Keratinocyte (primary cell): Measurements from ENCODE around the gene PRSS1. TPM values are rescaled to one million over a fixed set of nuclear protein-coding genes. Genes with fewer than 3 reads are reported as not detected.

Experiments
- DNase-seq: peaks from one replicate; pipeline ENCODE4 v3.0.0-alpha.2; 2011; ENCODE audit warnings: low read depth, missing footprints, low spot score
- FAIRE-seq: peaks from 2 replicates; lab custom pipeline; 2011; peaks lifted over from hg19 to GRCh38; lab: Jason Lieb, UNC
- H2AFZ ChIP-seq: 2 replicates; pipeline ENCODE4 v1.6.0; 2012; ENCODE audit warnings: low read length, control low read depth, inconsistent platforms; ENCODE audit not compliant: control insufficient read depth
- H3K27ac ChIP-seq: 2 replicates; pipeline ENCODE4 v1.5.1; 2011; ENCODE audit warnings: low read length; ENCODE audit not compliant: control insufficient read depth, insufficient read depth
- H3K27me3 ChIP-seq: 3 replicates; pipeline ENCODE4 v1.6.0; 2011; ENCODE audit warnings: low read length; ENCODE audit not compliant: control insufficient read depth, insufficient read depth; ENCODE audit errors: extremely low read depth
- H3K36me3 ChIP-seq, 2 experiments: 2 replicates in 1 of 2; 3 replicates in 1 of 2; pipeline ENCODE4 v1.5.1; 2011; ENCODE audit warnings: low read length in 2 of 2, mild to moderate bottlenecking in 1 of 2; ENCODE audit not compliant: control insufficient read depth in 2 of 2, insufficient read depth in 2 of 2; ENCODE audit errors: extremely low read depth in 1 of 2
- H3K4me1 ChIP-seq: 3 replicates; pipeline ENCODE4 v1.5.1; 2011; ENCODE audit warnings: low read length; ENCODE audit not compliant: control insufficient read depth, insufficient read depth; ENCODE audit errors: extremely low read depth
- H3K4me2 ChIP-seq: 3 replicates; pipeline ENCODE4 v1.6.0; 2011; ENCODE audit warnings: low read depth, low read length; ENCODE audit not compliant: control insufficient read depth, insufficient read depth; ENCODE audit errors: extremely low read depth
- H3K4me3 ChIP-seq, 3 experiments: fragments of 200-600 bp in 1 of 3; sonication (generic) in 1 of 3; 2 replicates in 2 of 3; 3 replicates in 1 of 3; pipeline ENCODE4 v1.5.1; 2011 to 2016; ENCODE audit warnings: low read length in 3 of 3, mild to moderate bottlenecking in 3 of 3, control low read depth in 2 of 3, inconsistent platforms in 1 of 3, low read depth in 1 of 3, mixed read lengths in 1 of 3, mixed run types in 1 of 3, moderate library complexity in 1 of 3; ENCODE audit not compliant: control insufficient read depth in 2 of 3, insufficient read depth in 2 of 3; ENCODE audit errors: extremely low read depth in 1 of 3
- H3K79me2 ChIP-seq: 2 replicates; pipeline ENCODE4 v1.6.0; 2012; ENCODE audit warnings: low read length; ENCODE audit not compliant: control insufficient read depth, insufficient read depth
- H3K9ac ChIP-seq: 3 replicates; pipeline ENCODE4 v1.6.0; 2011; ENCODE audit warnings: low read length; ENCODE audit not compliant: control insufficient read depth, insufficient read depth; ENCODE audit errors: extremely low read depth
- H3K9me1 ChIP-seq: 3 replicates; pipeline ENCODE4 v1.6.0; 2011; ENCODE audit warnings: low read length; ENCODE audit not compliant: control insufficient read depth, insufficient read depth; ENCODE audit errors: extremely low read depth
- H3K9me3 ChIP-seq: 2 replicates; pipeline ENCODE4 v1.5.1; 2012; ENCODE audit warnings: low read depth, low read length; ENCODE audit not compliant: control insufficient read depth
- H4K20me1 ChIP-seq: 3 replicates; pipeline ENCODE4 v1.6.0; 2011; ENCODE audit warnings: low read length; ENCODE audit not compliant: control insufficient read depth, insufficient read depth; ENCODE audit errors: extremely low read depth
- CTCF ChIP-seq, 3 experiments: IDR thresholded peaks in 1 of 3; conservative IDR thresholded peaks in 1 of 3; optimal IDR thresholded peaks in 1 of 3; 2 replicates in 2 of 3; 3 replicates in 1 of 3; pipeline versions ENCODE3 to v1.5.1; 2011; ENCODE audit warnings: low read length in 3 of 3, mild to moderate bottlenecking in 3 of 3, moderate library complexity in 2 of 3, control low read depth in 1 of 3, inconsistent platforms in 1 of 3; ENCODE audit not compliant: insufficient read depth in 2 of 3; ENCODE audit errors: extremely low read depth in 1 of 3
- EZH2 ChIP-seq: IDR thresholded peaks from one replicate; pipeline ENCODE4 v1.6.1; 2012; ENCODE audit warnings: inconsistent platforms, mild to moderate bottlenecking, low read length, moderate library complexity
- dilution Hi-C: fragments of 300-500 bp; cut with MboI; formaldehyde crosslinking; loops from one replicate; pipeline ENCODE4 v1.7.0; 2020; ENCODE audit warnings: low sequenced_read_pairs; ENCODE audit not compliant: extremely low pct_ligation_motif_present
- polyA plus RNA-seq, 5 experiments: library from polyadenylated mRNA; depleted of rRNA in 3 of 5; stranded (reverse) in 3 of 5; stranded (forward) in 1 of 5; unstranded in 1 of 5; fragments of >200 nt; gene quantifications; 1 replicate in 1 of 5; 2 replicates in 3 of 5; 3 replicates in 1 of 5; pipeline versions ENCODE4 v1.2.1 to v1.2.3, GENCODE V29; 2011 to 2012; ENCODE audit warnings: missing spikeins in 2 of 5, low read depth in 1 of 5, low replicate concordance in 1 of 5

PRSS1 gene
- polyA plus RNA-seq, 1 donor (not counting 4 experiments of a cell fraction or from before 2014, with no cell fraction given): not detected

GRCh38 chr7:142712617-142712957, 36.7 kb upstream of the PRSS1 start:
- DNase-seq (no peak), FAIRE-seq (no peak)
- no peaks in the 10 kb centered on the region for H3K4me1 ChIP-seq
- no peaks in the 10 kb centered on the region for H3K27me3 ChIP-seq
- no peaks in the 10 kb centered on the region for H3K9me1 ChIP-seq
- no peak overlapping the region for H3K27ac ChIP-seq
- dilution Hi-C loops: no loop called here
- TF ChIP-seq EZH2 (no peak), CTCF (optimal IDR thresholded peaks at IDR 0.05 in 1 of 3, IDR thresholded peaks at IDR 0.05 in 1 of 3, conservative IDR thresholded peaks at IDR 0.05 in 1 of 3; ENCODE audit: extremely low read depth in 1 of 3, insufficient read depth in 2 of 3, low read length in 3 of 3) (no peak)
- no peaks in the 10 kb centered on the region for H3K79me2 ChIP-seq
- no peaks in the 10 kb centered on the region for H4K20me1 ChIP-seq
- no peaks in the 10 kb centered on the region for H3K36me3 ChIP-seq
- no peak overlapping the region for H3K9ac ChIP-seq
- no peak overlapping the region for H3K4me3 ChIP-seq
- no peak overlapping the region for H2AFZ ChIP-seq
- no peak overlapping the region for H3K4me2 ChIP-seq
- H3K9me3 ChIP-seq: no peaks in the 10 kb centered on the region

GRCh38 chr7:142714375-142714774, 34.9 kb upstream of the PRSS1 start:
- dilution Hi-C loops: no loop called here
- Histone ChIP-seq H3K27me3 (no peaks in the 10 kb centered on the region), H3K9me1 (no peaks in the 10 kb centered on the region), H3K9me3 (no peaks in the 10 kb centered on the region), H3K4me3 (no peak overlapping the region), H3K27ac (no peak overlapping the region), H3K36me3 (no peaks in the 10 kb centered on the region), H3K4me1 (no peaks in the 10 kb centered on the region), H3K4me2 (no peak overlapping the region), H2AFZ (no peak overlapping the region), H4K20me1 (no peaks in the 10 kb centered on the region), H3K79me2 (no peaks in the 10 kb centered on the region), H3K9ac (no peak overlapping the region)
- FAIRE-seq (no peak), DNase-seq (no peak)
- TF ChIP-seq EZH2: no peak
- no peak for TF ChIP-seq CTCF (optimal IDR thresholded peaks at IDR 0.05 in 1 of 3, IDR thresholded peaks at IDR 0.05 in 1 of 3, conservative IDR thresholded peaks at IDR 0.05 in 1 of 3; ENCODE audit: extremely low read depth in 1 of 3, insufficient read depth in 2 of 3, low read length in 3 of 3)
